GM21786 (cell line): ENCODE measurements around the gene DOK6.

Experiments used
- ATAC-seq: cut with Tn5 transposase; IDR thresholded peaks from one replicate; pipeline ENCODE4 v1.9.1; 2021; ENCODE audit not compliant: unreplicated experiment

Gene DOK6

DNA sequence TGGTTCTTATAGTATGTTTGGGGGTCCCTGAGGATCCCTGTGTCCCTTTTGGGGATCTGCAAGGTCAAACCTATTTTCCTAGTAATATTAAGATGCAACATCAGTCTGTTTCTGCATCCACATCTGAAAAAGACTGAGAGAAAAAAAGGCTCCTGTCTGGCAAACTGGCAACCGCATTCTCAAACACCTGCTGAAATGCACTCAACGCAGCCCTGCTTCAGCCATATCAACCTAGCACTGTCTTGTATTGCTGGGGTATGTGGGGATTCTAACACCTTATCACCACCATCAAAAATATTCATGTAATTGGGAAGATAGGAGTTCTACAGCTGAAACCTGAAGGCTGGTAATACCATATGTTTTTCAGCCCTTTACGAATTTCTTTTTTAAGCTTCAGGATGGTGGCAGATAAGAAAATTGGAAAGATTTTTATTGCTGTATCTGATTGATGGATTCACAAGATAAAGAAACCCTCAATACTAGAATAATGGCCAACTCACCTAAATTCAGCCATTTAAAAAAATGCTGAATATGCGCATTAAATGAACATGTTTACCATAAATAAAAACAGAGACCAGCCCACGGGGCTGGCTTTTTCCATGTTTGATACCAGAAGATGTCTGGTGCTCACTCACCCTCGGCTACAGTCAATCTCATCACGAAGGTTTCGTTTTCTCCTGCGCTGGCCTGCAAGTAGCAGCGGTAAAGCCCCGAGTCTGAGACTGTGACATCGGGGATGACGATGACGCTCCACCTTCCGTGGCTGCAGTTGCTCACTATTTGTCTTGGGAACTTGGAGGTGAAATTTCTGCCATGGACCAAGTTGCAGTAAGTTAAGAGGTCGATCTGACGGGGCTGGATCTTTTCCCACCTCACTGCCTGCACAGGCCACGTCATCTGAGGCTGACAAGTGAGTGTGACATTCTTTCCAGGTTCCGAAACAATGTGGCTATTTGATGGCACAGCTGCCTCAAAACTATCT, 494.7 kb downstream of the DOK6 start:
- ATAC-seq, result no peak

DNA sequence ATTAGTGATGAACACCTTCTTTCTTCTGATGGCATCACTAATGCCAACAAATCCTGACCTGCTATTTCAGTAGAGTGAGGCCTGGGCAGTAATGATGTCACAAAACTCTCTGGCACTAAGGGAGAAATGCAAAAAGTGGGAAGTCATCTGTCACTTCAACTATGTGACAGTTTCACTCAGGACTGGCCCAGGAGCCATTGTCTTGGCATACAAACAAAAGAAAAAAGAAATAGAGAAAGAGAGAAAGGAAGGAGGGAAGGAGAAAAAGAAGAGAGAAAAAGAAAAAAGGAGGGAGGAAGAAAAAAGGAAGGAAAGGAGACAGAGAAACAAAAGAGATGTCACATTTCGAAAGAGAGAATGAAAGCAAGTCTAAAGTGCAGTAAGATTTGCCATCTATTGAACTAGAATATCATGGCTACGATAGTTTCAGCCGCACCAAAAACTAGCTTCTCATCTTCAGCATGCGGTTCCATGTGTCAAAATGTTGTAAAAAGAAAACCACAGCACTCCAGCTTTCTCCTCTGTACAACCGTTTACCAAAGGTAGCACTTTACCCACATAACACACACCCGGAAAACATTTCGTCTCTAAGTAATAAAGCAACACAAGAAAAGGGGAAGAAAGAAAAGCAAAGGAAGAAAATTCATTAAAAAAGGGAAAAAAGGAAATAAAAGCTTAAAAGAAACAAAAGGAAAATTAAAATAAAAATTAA, 496.9 kb downstream of the DOK6 start:
- peak; percentile 49 for ATAC-seq

DNA sequence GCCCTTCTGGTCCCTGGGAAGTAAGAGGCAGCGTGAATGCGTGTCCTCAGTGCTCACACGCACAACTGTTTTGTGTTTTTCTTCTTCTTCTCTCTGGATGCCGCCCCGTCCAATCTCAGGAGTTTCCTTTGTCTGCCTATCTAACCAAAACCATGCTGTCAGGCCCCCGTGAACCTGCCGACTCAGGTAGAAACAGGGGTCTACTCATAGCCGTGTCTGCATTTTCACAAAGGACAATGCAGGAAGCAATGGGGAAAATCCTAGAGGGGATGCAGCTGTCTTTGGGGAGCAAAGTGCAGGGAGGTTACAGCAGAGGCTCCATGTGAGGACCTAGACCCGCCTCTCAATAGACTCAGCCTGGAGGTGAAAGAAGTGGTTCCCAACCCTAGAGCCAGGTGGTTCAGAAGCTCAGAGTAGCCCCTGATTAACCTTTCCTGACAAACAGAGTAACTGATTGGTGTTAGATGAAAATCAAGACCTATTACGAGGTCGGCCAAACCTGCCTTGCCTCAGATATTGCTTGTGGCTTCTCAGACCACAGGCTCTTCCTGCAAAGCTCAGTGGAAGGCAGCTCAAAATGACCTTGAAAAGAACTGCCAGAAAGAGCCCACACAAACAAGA, 497.7 kb downstream of the DOK6 start:
- peak; percentile 48 for ATAC-seq
